NK-92 treated with Interleukin-12 subunit alpha and Interleukin-12 subunit beta, amount 100 ng/mL, for 24 hours (cell line): ENCODE data around the gene APOL5.
"Not testable (repeated sequence)": the region's sequence is repeated elsewhere in the genome, so short reads cannot be mapped to it uniquely, and the experiment has no call there.

Experiments used
- DNase-seq: peaks from one replicate; lab custom pipeline; 2025; lab: John Stamatoyannopoulos, UW

Gene APOL5, protein sequence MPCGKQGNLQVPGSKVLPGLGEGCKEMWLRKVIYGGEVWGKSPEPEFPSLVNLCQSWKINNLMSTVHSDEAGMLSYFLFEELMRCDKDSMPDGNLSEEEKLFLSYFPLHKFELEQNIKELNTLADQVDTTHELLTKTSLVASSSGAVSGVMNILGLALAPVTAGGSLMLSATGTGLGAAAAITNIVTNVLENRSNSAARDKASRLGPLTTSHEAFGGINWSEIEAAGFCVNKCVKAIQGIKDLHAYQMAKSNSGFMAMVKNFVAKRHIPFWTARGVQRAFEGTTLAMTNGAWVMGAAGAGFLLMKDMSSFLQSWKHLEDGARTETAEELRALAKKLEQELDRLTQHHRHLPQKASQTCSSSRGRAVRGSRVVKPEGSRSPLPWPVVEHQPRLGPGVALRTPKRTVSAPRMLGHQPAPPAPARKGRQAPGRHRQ

DNA sequence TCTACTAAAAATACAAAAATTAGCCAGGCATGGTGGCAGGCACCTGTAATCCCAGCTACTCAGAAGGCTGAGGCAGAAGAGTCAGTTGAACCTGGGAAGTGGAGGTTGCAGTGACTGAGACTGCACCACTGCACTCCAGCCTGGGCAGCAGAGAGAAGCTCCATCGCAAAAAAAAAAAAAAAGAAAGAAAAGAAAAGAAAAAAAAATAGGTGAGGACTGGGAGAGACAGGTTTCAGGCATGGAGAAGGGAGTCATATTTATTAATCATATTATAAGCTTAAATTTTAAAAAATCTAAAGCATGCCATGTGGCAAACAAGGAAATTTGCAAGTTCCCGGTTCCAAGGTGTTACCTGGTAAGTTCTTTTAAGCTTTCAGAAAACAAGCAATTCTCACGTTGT is at the start of gene APOL5:
Gene APOL5 (plus strand): TSS at position 301 of the 400 bp plus-strand sequence. CDS start 0 bp downstream, at position 301.
- DNase-seq, result no peak

DNA sequence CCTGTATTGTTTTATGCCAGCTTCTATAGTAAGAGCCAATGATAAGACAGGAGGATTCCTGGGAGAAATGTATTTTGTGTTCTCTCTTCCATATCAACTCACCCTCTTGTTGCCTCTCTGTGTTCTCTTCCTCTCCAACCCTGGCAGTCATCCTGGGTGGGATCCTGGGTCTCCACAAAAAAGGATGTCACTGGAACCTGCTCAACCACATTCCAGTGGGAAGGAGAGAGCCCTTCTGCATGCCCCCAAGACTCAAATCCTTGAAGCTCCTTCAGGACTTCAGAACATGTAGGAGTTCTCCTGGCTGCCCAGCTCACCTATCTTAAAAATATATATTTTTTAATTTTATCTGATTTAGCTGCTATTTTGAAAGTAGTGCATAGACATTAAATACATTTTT is 43.3 kb upstream of the APOL5 start:
- no peak for DNase-seq

DNA sequence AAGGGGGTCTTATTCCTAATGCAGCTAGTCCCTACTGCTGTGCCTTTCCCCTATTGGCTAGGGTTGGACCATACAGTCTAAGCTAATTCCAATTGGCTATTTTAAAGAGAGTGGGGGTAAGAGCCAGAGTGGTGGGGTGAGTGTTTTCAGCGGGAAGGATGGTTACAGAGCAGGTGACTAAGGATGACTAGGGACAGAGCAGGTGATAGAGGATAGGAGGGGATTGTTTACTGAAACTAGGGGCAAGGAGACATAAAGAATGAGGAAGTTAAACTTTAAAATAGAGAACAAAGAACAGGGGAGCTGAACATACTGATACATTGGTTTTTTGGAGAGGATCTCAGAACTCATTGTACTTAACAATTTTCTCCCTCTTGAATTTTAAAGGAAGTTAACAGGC is 41.6 kb upstream of the APOL5 start:
- not testable (repeated sequence) for DNase-seq

DNA sequence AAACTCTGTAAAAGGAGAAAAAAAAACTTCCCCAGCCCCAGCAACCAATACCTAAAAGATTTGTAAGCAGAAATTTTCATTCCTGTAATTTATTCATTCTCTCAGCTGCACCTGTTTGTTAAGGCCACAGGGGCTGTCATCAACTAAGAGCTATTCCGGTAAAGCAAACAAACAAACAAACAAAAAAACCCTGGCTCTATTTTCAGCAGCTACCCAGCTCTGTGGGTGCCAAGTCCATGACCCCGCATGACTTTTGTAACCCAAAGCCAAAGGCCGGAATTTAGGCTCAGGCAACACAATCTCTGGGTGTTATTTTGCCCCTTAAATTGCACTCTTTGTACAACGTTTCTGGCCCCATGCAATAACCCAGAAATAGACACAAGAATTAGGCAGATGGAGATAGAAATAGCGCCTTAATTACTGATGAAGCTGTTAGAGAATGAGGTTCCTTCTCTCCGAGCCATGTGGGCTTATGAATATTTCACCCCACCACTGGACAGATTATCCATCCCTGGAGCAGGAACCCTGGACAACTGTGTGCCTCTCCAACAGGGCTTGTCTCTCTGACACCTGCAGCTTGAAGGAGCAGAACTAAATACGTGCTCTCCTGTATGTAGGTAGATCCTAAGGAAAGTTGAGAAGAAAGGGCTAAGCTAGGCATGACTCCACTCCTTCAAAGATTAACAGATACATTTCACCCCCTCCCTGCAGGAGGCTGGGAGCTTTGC is 40.0 kb upstream of the APOL5 start:
- DNase-seq, result no peak

DNA sequence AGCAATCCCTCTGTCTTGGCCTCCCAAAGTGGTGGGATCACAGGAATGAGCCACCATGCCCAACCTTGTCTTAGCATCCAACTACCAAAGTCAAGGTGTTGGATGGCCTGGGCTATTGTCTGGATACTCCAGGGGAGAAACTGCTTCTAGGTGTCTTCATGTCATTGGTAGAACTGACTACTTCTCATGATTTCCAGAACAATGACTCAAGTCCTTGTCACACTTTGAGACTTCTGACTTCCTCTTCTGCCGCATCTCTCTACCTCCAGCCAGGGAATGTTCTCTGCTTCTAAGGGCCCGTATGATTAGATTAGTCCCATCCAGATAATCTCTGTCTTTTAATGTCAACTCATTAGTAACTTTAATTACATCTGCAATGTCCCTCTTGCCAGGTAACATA is 38.8 kb upstream of the APOL5 start:
- no peak for DNase-seq

DNA sequence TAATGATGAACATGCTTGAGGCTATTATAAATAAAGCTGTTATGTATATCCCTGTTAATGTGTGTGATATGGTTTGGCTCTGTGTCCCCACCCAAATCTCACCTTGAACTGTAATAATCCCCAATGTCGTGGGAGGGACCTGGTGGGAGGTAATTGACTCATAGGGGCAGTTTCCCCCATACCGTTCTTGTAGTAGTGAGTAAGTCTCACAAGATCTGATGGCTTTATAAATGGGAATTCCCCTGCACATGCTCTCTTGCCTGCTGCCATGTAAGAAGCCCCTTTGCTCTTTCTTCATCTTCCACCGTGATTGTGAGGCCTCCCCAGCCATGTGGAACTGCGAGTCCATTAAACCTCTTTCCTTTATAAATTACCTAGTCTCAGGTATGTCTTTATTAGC is 38.2 kb upstream of the APOL5 start:
- not testable (repeated sequence) for DNase-seq

DNA sequence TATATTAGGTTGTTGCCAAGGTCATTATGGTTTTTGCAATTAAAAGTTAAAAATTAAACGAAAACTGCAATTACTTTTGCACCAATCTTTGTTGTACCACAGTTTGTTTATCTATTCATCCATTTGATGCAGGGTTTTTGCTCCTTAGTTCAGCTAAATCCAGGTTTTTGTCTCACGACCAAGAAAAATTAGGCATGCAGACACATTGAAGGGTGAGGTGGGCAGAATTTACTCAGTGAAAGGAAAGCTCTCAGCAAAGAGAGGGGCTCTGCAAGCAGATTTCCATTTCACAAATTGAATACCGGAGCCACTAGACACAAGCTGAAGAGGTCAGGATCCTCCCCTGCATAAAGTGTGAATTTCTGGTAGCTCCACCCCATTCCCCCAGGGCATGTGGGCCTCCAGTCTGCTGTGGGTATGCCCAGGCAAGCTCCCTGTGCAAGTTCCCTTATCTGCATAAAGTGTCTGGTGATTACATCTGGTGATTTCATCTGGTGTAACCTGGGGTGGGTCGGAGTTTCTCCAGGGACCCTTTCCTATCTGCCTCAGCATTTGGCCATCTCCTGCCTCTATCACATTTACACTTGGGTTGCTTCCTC is 36.1 kb upstream of the APOL5 start:
- no peak for DNase-seq

DNA sequence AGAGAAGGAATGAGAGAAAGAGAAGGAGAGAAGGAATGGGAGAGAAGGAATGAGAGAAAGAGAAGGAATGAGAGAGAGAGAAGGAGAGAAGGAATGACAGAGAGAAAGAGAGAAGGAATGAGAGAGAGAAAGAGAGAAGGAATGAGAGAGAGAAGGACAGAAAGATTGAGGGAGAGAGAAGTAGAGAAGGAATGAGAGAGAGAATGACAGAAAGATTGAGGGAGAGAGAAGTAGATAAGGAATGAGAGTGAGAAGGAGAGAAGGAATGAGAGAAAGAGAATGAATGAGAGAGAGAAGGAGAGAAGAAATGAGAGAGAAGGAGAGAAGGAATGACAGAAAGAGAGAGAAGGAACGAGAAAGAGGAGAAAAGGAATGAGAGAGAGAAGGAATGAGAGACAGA is 34.1 kb upstream of the APOL5 start:
- DNase-seq, result no peak

DNA sequence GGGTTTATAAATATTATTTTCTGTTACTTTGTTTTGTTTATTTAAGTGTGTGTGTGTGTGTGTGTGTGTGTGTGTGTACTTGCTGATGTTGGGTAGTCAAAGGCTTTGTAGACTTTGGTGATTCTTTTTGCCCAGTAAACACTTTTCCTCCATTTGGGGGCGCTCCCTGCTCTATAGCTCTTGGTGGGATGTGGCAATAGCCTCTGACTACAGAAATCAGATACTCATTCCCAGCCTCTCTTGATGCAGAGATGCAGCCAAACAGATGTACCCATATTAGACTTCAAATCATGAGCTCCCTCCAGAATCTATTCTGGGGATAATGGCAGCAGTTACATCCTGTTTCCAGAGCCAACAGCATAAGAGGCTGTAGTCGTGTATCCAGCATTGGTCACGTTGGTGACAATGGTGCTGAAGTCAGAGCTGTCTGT is 33.4 kb upstream of the APOL5 start:
- no peak for DNase-seq

DNA sequence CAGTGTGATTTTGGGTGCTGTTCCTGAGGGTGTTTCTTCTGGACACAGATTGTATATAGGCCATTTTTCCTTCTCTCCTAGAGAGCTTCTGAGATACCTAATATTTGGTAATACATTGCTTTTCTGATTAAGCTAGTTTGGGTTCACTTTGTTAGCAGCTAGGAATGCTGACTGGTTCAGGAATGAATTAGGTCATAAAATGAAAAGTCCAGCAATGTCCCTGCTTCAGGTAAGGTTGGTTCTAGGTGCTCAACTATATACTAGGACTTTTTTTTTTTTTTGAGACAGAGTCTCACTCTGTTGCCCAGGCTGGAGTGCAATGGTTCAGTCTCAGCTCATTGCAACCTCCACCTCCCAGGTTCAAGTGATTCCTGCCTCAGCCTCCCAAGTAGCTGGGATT is 32.9 kb upstream of the APOL5 start:
- no peak for DNase-seq

DNA sequence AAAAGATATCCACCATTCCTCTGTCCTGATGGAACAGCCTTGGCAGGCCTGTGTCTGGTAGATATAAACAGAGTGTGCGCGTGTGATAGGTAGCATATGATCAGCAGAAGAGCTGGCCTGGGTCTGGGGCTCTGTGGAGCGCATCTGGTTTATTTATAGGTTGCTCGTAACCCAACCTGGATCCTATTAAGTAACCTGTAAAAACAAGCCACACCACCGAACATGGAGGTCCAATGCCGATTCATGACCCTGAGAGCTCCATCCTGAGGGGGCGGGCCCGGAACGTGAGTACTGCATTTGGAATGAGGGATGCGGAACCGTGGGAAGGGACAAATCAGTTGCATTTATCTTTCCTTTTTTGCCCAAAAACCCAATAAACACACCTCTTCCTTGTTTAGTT is 31.9 kb upstream of the APOL5 start:
- no peak for DNase-seq

DNA sequence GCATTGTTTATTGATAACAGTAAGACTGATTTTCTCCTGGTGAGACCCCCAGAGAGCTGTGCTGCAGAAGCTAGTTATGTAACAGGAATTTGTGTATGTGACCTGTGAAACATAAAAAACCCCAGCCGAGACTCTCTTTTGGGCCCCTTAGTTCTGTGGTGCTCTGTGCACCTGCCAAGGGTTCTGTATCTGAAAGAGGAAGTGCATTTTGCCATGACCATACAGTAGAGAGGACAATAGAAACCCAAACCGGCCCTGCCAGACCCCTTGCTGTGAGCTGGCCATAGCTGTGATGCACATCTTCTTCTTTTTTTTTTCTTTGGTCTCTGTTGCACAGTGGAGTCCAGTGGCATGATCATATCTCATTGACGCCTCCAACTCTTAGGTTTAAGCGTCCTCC is 31.4 kb upstream of the APOL5 start:
- DNase-seq, result no peak

DNA sequence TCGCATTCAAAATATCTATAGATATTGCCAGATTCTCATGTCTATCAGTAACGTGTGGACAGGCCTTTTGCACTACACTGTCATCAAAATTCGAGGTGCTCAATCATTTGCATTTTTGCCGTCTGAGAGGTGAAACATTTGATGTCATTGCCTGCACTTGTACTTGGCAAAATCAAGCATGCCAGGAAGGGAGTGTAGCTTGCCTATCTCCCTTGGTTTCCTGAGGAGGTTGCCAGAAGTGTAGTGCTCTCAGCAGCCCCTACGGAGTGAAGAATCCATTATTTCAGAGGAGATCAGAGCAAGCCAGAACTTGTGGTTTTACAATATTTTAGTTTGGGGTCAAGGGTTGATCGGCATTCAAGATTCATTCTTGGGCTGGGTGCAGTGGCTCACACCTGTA is 30.2 kb upstream of the APOL5 start:
- no peak for DNase-seq

DNA sequence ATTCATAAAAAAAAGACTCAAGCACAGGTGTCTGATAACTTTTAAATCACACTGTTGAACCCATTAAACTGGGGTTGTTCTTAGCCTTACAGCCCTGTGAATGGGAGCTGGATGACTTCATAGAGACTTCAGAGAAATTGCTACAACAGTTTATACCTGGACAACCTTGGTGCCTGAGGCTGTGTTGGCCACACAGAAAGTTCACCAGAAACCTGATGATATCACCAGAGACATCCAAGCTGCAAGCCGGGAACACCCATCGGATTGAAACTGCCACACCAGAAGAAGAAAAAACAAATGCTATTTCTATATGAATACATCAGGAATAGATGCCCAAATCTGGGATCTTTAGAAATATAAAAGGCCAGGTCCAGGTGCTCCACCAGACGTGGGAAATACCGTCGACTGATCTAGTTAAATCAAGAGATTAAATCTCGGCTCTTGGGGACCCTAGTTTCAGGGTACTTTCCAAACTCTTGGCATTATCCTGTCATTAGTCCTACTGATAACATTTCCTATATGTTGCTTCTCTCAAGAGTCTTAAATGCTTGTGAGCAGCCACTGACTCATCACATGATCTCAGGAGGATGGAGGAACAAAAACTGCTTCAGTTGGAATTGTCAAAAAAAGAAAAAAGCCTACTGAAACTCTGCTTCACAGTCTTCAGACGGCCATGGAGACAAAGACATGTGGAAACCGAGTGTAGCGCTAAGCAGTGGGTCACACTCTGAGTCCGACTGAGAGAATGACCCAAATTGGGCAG is 28.6 kb upstream of the APOL5 start:
- no peak for DNase-seq

DNA sequence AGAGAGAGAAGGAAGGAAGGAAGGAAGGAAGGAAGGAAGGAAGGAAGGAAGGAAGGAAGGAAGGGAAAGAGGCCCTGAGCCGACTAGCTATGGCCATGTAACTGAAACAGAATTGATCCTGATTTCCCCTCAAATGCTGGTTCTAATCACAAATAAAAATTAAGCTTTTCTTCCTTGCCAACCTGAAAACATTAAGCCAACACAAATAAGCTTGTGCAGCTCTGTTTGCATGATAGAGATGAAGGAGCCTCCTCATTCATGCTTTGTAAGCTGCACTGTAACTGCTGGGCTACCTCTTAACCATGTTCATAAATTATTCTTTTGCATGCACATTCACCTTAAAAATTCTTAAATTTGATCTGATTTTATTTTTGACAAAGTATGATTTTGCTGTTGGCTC is 27.7 kb upstream of the APOL5 start:
- no peak for DNase-seq

DNA sequence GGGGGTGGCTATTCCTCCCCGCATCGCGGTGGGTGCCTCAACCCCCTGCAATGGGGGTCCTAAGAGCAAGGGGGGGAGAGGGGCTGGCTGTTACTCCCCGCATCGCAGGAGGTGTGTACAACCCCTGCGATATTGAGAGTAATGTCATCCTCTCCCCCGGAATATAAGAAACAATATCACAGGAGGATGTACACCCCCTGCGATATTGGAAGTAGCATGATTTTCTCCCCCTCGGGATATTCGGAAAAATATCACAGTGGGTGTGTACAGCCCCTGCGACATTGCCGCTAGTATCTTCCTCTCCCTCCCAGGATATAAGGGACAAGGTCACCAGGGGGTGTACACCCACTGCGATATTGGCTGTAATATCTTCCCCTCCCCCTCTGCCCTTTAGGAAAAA is 22.5 kb upstream of the APOL5 start:
- DNase-seq, result no peak

DNA sequence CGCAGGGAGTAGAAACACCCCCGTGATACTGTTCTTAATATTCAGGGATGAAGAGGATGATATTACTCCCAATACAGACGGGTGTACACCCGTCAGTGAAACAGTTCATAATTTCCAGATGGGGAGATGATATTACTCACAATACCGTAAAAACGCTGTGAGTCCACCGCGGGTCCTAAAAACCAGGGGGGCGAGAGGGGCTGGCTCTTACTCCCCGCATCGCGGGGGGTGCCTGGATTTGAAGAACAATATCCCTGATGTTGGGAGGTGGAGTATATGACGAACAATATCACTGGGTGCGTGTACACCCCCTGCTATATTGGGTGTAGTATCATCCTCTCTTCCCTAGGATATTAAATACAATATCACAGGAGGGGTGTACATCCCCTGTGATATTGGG is 20.5 kb upstream of the APOL5 start:
- DNase-seq, result no peak

DNA sequence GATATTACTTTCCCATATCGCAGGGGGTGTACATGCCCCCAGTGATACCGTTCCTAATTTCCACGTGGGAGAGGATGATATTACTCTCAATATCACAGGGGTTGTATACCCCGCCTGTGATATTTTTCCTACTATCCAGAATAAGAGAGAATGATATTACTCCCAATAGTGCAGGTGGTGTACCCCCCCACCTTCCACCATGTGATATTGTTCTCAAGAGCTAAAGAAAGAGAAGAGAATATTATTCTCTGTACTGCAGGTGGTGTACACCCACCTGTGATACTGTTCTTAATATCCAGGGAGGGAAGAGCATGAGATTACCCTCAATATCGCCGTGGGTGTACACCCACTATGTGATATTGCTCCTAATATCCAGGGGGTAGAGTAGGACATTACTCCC is 17.8 kb upstream of the APOL5 start:
- not testable (repeated sequence) for DNase-seq

DNA sequence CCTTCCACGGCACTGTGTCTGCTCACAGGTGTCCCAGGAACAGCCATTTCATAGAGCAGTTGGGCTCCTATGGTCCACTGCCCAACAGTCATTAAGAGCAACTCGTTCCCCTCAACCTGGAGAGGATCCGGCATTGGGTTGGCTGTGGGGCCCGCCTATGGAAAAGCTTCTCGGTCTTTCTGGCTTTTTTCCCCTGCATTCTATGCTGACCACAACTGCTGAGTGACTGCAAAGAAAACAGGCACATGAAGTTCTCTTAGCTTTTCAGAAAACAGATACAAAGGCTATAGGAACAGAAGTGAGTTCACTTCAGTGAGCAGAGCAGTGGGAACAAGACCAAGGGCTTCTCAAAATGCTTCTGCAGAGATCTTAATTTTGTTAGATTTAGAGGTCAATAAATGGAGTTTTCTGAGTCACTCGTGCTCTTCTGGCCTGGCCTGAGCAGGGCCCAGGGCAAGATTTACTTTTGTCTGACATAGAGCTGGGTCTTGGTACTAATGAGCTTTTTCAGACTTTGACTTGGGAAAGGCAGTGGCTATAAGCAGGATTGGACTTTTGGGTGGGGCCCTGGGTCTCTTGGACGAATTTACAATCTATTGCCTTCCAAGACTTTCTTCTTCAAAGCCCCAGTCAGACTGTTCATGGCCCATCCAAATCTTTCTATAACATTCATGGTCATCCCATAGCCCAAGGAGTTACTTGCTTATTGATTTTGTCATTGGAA is 13.6 kb upstream of the APOL5 start:
- DNase-seq, result no peak

DNA sequence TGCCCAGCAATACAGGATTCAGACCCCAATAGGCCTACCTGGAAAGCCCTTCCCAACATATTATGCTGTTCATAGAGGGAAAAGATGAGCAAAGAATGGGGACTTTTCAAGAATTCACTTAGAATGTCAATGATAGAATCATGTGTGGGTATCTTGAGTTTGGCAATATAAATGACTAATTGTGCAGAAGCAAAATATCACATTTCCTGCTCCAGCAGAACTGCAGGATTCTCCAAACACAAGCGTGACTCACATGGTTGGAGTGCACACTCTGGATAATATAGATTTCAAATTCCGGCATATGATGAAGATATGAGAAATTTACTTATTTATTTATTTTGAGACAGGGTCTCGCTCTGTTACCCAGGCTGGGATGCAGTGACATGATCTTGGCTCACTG is 12.5 kb upstream of the APOL5 start:
- DNase-seq, result no peak

DNA sequence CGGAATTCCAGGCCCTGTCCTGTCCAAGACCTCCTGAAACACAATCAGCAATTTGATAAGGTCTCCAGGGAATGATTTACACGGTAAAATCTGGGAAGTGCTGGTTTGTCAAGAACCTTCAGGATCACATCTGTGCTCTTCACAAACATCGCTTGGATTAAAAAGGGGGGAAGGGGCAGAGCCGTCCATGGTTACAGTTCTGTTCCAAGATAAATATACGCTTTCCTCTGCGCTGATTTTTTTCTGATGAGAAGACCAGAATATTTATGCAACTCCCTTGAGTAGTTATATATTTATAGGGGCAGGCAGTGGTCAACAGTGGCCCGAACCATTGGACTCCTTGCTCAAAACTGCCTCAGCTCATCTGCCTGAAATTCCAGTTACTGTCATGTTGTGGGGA is 9.2 kb upstream of the APOL5 start:
- no peak for DNase-seq

DNA sequence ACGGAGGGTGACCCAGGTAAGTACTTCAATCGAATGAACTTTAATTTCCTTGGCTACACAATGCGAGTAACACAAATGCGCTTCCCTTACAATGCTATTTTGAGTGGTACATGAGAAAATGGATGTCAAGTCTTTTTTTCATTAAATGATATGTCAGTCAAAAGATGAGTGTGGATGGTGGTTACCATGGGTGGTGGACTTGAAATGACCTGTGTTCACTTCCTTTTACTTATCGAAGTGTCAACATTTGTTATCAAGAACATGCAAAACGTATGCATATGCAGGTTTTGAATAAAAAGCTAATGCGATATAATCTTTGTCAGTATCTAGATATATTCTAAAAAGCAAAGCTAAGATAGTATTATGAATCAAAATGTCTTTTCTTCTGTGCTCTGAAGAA is 8.8 kb upstream of the APOL5 start:
- no peak for DNase-seq
